ENCODE measurements around the gene NT5DC4. TPM values are rescaled to one million over a fixed set of nuclear protein-coding genes. Genes with fewer than 3 reads are reported as not detected.
"Not testable (repeated sequence)": the region's sequence is repeated elsewhere in the genome, so short reads cannot be mapped to it uniquely, and the experiment has no call there.

The NT5DC4 gene
- total RNA-seq, 1 experiment from 2014 or later = not detected

DNA sequence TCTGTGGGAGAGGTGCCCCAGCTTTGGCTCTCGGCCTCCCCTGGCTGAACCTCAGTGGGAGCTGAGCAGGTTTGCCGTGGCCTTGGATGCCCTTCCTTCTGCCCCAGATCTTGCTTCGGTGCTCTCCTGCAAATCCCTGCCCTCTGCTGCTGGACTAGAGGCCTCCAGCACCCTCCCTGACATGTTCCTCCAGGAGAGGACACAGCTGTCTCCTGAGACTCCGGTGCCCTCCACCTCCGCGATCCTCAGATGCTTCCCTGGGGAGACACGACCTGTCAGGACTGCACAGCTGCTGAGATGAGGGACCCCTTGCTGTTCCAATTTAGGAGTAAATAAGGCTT, 7.3 kb upstream of the NT5DC4 start:
- H3K4me3 ChIP-seq (ENCODE audit: low read length) = no peak overlapping the region
- DNase-seq = no peak
- no peak overlapping the region for H3K9ac ChIP-seq (ENCODE audit: low read length)
- no peaks in the 10 kb centered on the region for H3K4me1 ChIP-seq (ENCODE audit: low read length)
- no peak overlapping the region for H3K4me2 ChIP-seq (ENCODE audit: low read depth, low read length, poor library complexity, severe bottlenecking)
- no peaks in the 10 kb centered on the region for H4K20me1 ChIP-seq (ENCODE audit: insufficient read depth, low read depth, low read length)
- H3K27me3 ChIP-seq (ENCODE audit: low read length) = no peaks in the 10 kb centered on the region
- no peak overlapping the region for H3K27ac ChIP-seq (ENCODE audit: low read length)
- H3K36me3 ChIP-seq (ENCODE audit: insufficient read depth, low read length) = no peaks in the 10 kb centered on the region
- no peaks in the 10 kb centered on the region for H3K9me2 ChIP-seq (replicated peaks; ENCODE audit: insufficient read depth, low read length)
- H3K9me3 ChIP-seq (ENCODE audit: low read length) = no peaks in the 10 kb centered on the region
- no peak overlapping the region for H2AFZ ChIP-seq (ENCODE audit: low read length)
- no peaks in the 10 kb centered on the region for H3K79me2 ChIP-seq (ENCODE audit: low read length)

DNA sequence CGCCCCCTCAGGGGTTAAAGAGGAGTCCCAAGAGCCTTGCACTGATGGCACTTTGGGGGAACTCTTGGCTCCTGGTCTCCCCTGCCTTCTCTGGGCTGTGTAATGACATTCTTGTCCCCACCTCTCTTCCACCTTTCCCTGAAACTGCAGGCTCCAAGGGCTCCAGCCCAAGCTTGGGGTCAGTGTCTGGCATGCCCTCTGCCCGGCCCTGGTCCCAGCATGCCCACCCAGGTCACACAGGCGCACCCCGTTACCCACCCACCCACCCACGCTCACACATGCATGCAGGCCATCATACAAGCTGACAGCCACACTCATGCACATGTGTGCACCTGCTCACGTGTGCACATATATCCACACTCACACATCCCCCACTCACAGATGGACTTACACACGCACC, 6.9 kb upstream of the NT5DC4 start:
- Histone ChIP-seq H3K9me2 (replicated peaks; ENCODE audit: insufficient read depth, low read length) (no peaks in the 10 kb centered on the region), H4K20me1 (ENCODE audit: insufficient read depth, low read depth, low read length) (no peaks in the 10 kb centered on the region), H3K9ac (ENCODE audit: low read length) (no peak overlapping the region), H2AFZ (ENCODE audit: low read length) (no peak overlapping the region), H3K27me3 (ENCODE audit: low read length) (no peaks in the 10 kb centered on the region), H3K4me1 (ENCODE audit: low read length) (no peaks in the 10 kb centered on the region), H3K27ac (ENCODE audit: low read length) (no peak overlapping the region), H3K4me2 (ENCODE audit: low read depth, low read length, poor library complexity, severe bottlenecking) (no peak overlapping the region), H3K4me3 (ENCODE audit: low read length) (no peak overlapping the region), H3K79me2 (ENCODE audit: low read length) (no peaks in the 10 kb centered on the region), H3K9me3 (ENCODE audit: low read length) (no peaks in the 10 kb centered on the region), H3K36me3 (ENCODE audit: insufficient read depth, low read length) (no peaks in the 10 kb centered on the region)
- no peak for DNase-seq

DNA sequence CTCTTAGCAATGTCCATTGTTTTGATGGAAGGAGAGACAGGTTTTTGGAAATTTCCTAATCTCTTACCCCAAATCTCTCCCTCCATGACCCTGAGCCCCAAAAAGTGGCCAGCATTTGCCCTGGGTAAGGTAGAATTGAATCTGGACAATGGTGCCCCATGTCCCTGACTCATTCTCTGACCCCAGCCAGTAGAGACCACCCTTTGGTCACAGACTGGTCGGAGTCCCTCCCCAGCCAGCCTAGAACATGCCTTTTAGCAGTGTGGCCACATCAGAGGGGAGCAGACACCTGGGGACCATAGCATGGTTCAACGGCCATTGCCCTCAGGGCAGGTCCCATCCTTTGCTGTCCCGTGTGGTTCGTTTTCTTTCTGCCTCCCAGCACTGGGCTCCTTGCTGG, 6.5 kb upstream of the NT5DC4 start:
- no peak overlapping the region for H3K4me2 ChIP-seq (ENCODE audit: low read depth, low read length, poor library complexity, severe bottlenecking)
- H4K20me1 ChIP-seq (ENCODE audit: insufficient read depth, low read depth, low read length) = no peaks in the 10 kb centered on the region

DNA sequence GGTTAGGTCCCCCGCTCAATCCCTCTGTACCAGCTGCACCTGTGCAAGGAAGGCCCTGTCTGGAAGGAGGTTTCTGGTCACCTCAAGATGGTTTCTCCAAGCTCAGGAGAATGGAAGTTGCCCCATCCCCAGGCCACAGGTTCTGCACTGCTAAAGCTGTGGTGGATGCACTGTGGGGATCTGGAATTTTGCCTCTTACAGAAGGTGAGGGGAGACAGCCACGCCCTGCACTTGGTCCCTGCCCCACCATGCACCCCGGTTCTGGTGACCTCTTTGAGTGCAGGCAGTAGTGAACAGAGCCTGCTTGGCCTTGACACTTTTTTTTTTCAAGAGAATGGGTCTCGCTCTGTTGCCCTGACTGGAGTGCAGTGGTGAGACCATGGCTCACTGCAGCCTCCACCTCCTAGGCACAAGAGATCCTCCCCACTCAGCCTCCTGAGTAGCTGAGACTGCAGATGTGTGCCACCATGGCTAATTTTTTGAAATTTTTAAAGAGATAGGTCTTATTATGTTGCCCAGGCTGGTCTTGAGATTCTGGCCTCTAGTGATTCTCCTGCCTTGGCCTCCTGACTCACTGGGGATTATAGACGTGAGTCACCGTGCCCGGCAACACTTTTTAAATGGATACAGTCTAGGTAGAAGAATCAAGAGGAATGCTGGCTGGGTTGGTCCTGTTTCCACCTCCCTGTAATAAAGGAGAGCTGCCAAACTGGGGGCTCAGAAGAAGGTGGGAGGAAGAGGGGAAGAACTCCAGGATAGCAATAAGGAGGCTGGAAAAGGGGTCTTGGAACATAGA, 5.8 kb upstream of the NT5DC4 start:
- no peaks in the 10 kb centered on the region for H3K36me3 ChIP-seq (ENCODE audit: insufficient read depth, low read length)

More for the DNA sequence above, 6.5 kb upstream of the NT5DC4 start:
- Histone ChIP-seq H3K27ac (ENCODE audit: low read length) (no peak overlapping the region), H3K36me3 (ENCODE audit: insufficient read depth, low read length) (no peaks in the 10 kb centered on the region), H3K9me2 (replicated peaks; ENCODE audit: insufficient read depth, low read length) (no peaks in the 10 kb centered on the region), H3K27me3 (ENCODE audit: low read length) (no peaks in the 10 kb centered on the region), H3K9me3 (ENCODE audit: low read length) (no peaks in the 10 kb centered on the region), H2AFZ (ENCODE audit: low read length) (no peak overlapping the region), H3K9ac (ENCODE audit: low read length) (no peak overlapping the region), H3K4me3 (ENCODE audit: low read length) (no peak overlapping the region), H3K79me2 (ENCODE audit: low read length) (no peaks in the 10 kb centered on the region), H3K4me1 (ENCODE audit: low read length) (no peaks in the 10 kb centered on the region)
- DNase-seq = no peak

DNA sequence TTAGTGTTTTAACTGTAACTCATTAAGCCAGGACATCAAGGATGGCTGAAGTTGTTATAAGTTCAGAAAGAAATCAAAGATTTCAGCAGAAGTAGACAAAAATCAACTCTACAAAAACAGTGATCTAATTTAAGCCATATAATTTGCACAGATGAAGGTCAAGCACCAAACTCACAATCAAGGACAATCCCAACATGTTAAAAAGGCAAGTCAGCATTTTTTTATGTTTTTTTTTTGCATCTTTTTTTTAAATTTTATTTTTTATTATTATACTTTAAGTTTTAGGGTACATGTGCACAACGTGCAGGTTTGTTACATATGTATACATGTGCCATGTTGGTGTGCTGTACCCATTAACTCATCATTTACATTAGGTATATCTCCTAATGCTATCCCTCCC, 4.7 kb upstream of the NT5DC4 start:
- H3K9me2 ChIP-seq (replicated peaks; ENCODE audit: insufficient read depth, low read length); H3K9ac ChIP-seq (ENCODE audit: low read length); H3K4me1 ChIP-seq (ENCODE audit: low read length); DNase-seq; H4K20me1 ChIP-seq (ENCODE audit: insufficient read depth, low read depth, low read length); H3K27ac ChIP-seq (ENCODE audit: low read length); H2AFZ ChIP-seq (ENCODE audit: low read length); H3K36me3 ChIP-seq (ENCODE audit: insufficient read depth, low read length); H3K27me3 ChIP-seq (ENCODE audit: low read length); H3K9me3 ChIP-seq (ENCODE audit: low read length); H3K4me3 ChIP-seq (ENCODE audit: low read length); H3K4me2 ChIP-seq (ENCODE audit: low read depth, low read length, poor library complexity, severe bottlenecking); H3K79me2 ChIP-seq (ENCODE audit: low read length): not testable (repeated sequence)

More for the DNA sequence above, 5.8 kb upstream of the NT5DC4 start:
- H3K79me2 ChIP-seq (ENCODE audit: low read length) = no peaks in the 10 kb centered on the region
- H4K20me1 ChIP-seq (ENCODE audit: insufficient read depth, low read depth, low read length) = no peaks in the 10 kb centered on the region
- no peaks in the 10 kb centered on the region for H3K9me2 ChIP-seq (replicated peaks; ENCODE audit: insufficient read depth, low read length)
- H2AFZ ChIP-seq (ENCODE audit: low read length) = no peak overlapping the region
- no peaks in the 10 kb centered on the region for H3K27me3 ChIP-seq (ENCODE audit: low read length)
- H3K9me3 ChIP-seq (ENCODE audit: low read length) = no peaks in the 10 kb centered on the region
- no peak overlapping the region for H3K9ac ChIP-seq (ENCODE audit: low read length)
- no peak for DNase-seq
- H3K27ac ChIP-seq (ENCODE audit: low read length) = no peak overlapping the region
- H3K4me1 ChIP-seq (ENCODE audit: low read length) = no peaks in the 10 kb centered on the region
- H3K4me2 ChIP-seq (ENCODE audit: low read depth, low read length, poor library complexity, severe bottlenecking) = no peak overlapping the region
- H3K4me3 ChIP-seq (ENCODE audit: low read length) = no peak overlapping the region

DNA sequence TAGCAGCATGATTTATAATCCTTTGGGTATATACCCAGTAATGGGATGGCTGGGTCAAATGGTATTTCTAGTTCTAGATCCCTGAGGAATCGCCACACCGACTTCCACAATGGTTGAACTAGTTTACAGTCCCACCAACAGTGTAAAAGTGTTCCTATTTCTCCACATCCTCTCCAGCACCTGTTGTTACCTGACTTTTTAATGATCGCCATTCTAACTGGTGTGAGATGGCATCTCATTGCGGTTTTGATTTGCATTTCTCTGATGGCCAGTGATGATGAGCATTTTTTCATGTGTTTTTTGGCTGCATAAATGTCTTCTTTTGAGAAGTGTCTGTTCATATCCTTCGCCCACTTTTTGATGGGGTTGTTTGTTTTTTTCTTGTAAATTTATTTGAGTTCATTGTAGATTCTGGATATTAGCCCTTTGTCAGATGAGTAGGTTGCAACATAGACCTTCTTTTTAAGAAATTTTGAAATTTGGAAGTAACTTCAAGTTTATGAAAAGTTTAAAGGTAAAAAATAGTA, 3.9 kb upstream of the NT5DC4 start:
- not testable (repeated sequence) for H3K9ac ChIP-seq (ENCODE audit: low read length); H3K4me2 ChIP-seq (ENCODE audit: low read depth, low read length, poor library complexity, severe bottlenecking); H3K9me2 ChIP-seq (replicated peaks; ENCODE audit: insufficient read depth, low read length); H3K27me3 ChIP-seq (ENCODE audit: low read length); H3K9me3 ChIP-seq (ENCODE audit: low read length); DNase-seq; H3K4me3 ChIP-seq (ENCODE audit: low read length); H3K4me1 ChIP-seq (ENCODE audit: low read length); H3K27ac ChIP-seq (ENCODE audit: low read length); H4K20me1 ChIP-seq (ENCODE audit: insufficient read depth, low read depth, low read length); H2AFZ ChIP-seq (ENCODE audit: low read length); H3K79me2 ChIP-seq (ENCODE audit: low read length); H3K36me3 ChIP-seq (ENCODE audit: insufficient read depth, low read length)

DNA sequence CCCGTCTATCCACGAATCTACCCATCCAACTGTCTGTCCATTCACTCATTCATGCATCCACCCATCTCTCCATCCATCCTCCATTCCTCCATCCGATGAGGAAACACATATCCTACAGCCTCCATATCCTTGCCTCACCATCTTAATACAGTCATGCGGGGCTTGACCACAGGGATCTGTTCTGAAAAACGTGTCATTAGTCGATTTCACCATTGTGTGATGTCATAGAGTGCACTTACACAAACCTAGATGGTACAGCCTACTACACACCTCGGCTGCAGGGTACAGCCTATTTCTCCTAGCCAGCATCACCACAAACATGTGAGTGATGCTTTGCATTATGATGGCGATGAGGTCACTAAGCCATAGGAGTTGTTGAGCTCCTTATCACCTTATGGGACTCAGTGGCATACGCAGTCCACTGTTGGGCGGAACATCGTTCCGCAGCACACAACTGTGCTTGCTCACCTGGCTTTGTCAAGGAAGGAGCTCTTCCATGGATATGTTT, 1.9 kb upstream of the NT5DC4 start:
- no peaks in the 10 kb centered on the region for H3K4me1 ChIP-seq (ENCODE audit: low read length)
- H3K27me3 ChIP-seq (ENCODE audit: low read length) = no peaks in the 10 kb centered on the region
- no peak overlapping the region for H3K4me2 ChIP-seq (ENCODE audit: low read depth, low read length, poor library complexity, severe bottlenecking)
- no peak overlapping the region for H3K27ac ChIP-seq (ENCODE audit: low read length)
- H3K79me2 ChIP-seq (ENCODE audit: low read length) = no peaks in the 10 kb centered on the region
- H3K9me3 ChIP-seq (ENCODE audit: low read length) = no peaks in the 10 kb centered on the region
- H3K36me3 ChIP-seq (ENCODE audit: insufficient read depth, low read length) = no peaks in the 10 kb centered on the region
- no peak overlapping the region for H3K4me3 ChIP-seq (ENCODE audit: low read length)
- H3K9me2 ChIP-seq (replicated peaks; ENCODE audit: insufficient read depth, low read length) = no peaks in the 10 kb centered on the region
- no peak overlapping the region for H2AFZ ChIP-seq (ENCODE audit: low read length)
- H3K9ac ChIP-seq (ENCODE audit: low read length) = no peak overlapping the region
- no peak for DNase-seq
- H4K20me1 ChIP-seq (ENCODE audit: insufficient read depth, low read depth, low read length) = no peaks in the 10 kb centered on the region

DNA sequence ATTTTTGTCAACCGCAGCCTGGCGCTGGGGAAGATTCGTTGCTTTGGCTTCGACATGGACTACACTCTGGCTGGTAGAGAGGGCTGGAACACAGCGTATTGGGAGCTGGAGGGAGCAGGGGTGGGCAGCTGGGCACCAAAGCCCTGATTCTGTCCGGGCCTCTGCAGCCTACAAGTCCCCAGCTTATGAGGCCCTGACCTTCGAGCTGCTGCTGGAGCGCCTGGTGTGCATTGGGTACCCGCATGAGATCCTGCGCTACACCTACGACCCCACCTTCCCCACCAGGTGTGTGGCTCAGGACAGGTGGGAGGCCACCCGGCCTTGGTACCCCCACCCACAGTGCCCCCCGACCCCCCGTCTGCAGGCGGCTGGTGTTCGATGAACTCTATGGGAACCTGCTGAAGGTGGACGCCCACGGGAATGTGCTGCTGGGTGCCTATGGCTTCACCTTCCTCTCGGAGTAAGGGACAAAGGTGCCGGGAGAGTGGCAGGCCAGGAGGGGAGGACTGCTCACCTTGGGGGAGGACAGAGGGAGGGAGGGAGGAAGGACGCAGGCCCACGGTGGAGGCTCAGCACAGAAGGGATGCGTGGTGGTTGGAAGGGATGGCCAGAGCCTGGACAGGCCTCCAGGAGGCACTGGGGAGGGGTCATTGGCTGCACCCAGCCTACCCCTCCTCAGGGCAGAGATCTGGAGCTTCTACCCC, 1.2 kb downstream of the NT5DC4 start:
- Histone ChIP-seq H3K27ac (ENCODE audit: low read length) (no peak overlapping the region), H3K27me3 (ENCODE audit: low read length) (no peaks in the 10 kb centered on the region)

More for the DNA sequence above, 1.2 kb downstream of the NT5DC4 start:
- Histone ChIP-seq H3K9me3 (ENCODE audit: low read length) (no peaks in the 10 kb centered on the region), H3K36me3 (ENCODE audit: insufficient read depth, low read length) (no peaks in the 10 kb centered on the region), H3K9ac (ENCODE audit: low read length) (no peak overlapping the region), H3K9me2 (replicated peaks; ENCODE audit: insufficient read depth, low read length) (no peaks in the 10 kb centered on the region), H3K4me2 (ENCODE audit: low read depth, low read length, poor library complexity, severe bottlenecking) (no peak overlapping the region), H3K79me2 (ENCODE audit: low read length) (no peaks in the 10 kb centered on the region), H2AFZ (ENCODE audit: low read length) (no peak overlapping the region), H4K20me1 (ENCODE audit: insufficient read depth, low read depth, low read length) (no peaks in the 10 kb centered on the region), H3K4me3 (ENCODE audit: low read length) (no peak overlapping the region), H3K4me1 (ENCODE audit: low read length) (peaks cover 8% of the 10 kb centered on the region)
- DNase-seq = no peak
